Raji (cell line): ENCODE data around the gene MAN2A2.

Source experiments
- POLR2A ChIP-seq: IDR thresholded peaks from 2 replicates; pipeline ENCODE4 v1.6.1; 2011; ENCODE audit warnings: low read depth, low read length, control low read depth; ENCODE audit not compliant: insufficient read depth

MAN2A2 gene

GRCh38 chr15:90941038-90941437 is 37.9 kb downstream of the MAN2A2 start:
- TF ChIP-seq POLR2A = no peak

- TF ChIP-seq POLR2A = no peak
Measured at GRCh38 chr15:90942354-90943120, 39.4 kb downstream of the MAN2A2 start.

GRCh38 chr15:90945091-90945490 is 42.0 kb downstream of the MAN2A2 start:
- TF ChIP-seq POLR2A = no peak

- no peak for TF ChIP-seq POLR2A
Measured at GRCh38 chr15:90946538-90946937, 43.4 kb downstream of the MAN2A2 start.

GRCh38 chr15:90946941-90947576 is 44.0 kb downstream of the MAN2A2 start:
- no peak for TF ChIP-seq POLR2A

GRCh38 chr15:90947577-90948357 is 44.7 kb downstream of the MAN2A2 start:
- no peak for TF ChIP-seq POLR2A

- TF ChIP-seq POLR2A = no peak
Measured at GRCh38 chr15:90948506-90948905, 45.4 kb downstream of the MAN2A2 start.

GRCh38 chr15:90949979-90950675 is 47.0 kb downstream of the MAN2A2 start:
- TF ChIP-seq POLR2A = no peak

- no peak for TF ChIP-seq POLR2A
Measured at GRCh38 chr15:90950676-90951075, 47.6 kb downstream of the MAN2A2 start.

- TF ChIP-seq POLR2A = no peak
Measured at GRCh38 chr15:90952901-90953677, 50.0 kb downstream of the MAN2A2 start.

- TF ChIP-seq POLR2A = no peak
Measured at GRCh38 chr15:90953947-90954711, 51.0 kb downstream of the MAN2A2 start.

- peak; percentile 82 for TF ChIP-seq POLR2A
Measured at GRCh38 chr15:90954712-90955623, 51.9 kb downstream of the MAN2A2 start, which contains the start of gene RCCD1. Gene RCCD1 (plus strand): TSS chr15:90954884. CDS start chr15:90956735, 1,851 bp downstream.
